Left renal cortex interstitium (tissue), 4 donors: Measurements from ENCODE around the gene LAMA1. TPM values are rescaled to one million over a fixed set of nuclear protein-coding genes. Genes with fewer than 3 reads are reported as not detected.
A peak's percentile ranks its signal among the peaks of the same experiment; 100 is the strongest.

ENCODE experiments used
- DNase-seq, 4 donors: peaks; one replicate each; pipeline ENCODE4 v3.0.0-alpha.2; 2013; ENCODE audit warnings: low read depth in 4 of 4, low spot score in 2 of 4, missing footprints in 1 of 4
- polyA plus RNA-seq, 4 donors: library from polyadenylated mRNA; unstranded; fragments of 120-200 nt; gene quantifications; one replicate each; pipeline ENCODE4 v1.2.1, GENCODE V29; 2013; ENCODE audit not compliant: insufficient read length in 4 of 4

LAMA1 gene
- polyA plus RNA-seq, 4 donors = 53.2 to 100 (median 74.0) TPM

DNA sequence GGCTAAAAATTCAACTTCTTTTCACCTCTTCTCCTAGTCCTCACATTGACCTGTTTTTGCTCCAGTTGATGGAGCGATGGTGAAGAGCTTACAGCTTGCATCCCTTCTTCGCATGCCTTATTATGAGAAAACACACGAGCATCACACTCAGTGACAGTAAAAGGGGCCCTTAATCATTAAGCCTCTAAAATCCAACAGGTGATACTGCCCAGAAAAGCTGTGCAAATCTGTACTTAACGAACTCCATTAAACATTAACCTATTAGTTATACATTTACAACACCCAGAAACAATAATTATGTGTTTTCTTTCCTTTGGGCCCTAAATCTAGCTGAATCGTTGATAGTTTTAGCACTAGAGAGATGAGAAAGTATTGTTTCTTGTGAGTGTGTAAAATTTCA is 54.8 kb downstream of the LAMA1 start:
- no peak for DNase-seq

- no peak for DNase-seq
Observed at GRCh38 chr18:7062236-7062635, 55.4 kb downstream of the LAMA1 start.

- no peak for DNase-seq
Observed at GRCh38 chr18:7059276-7059675, 58.3 kb downstream of the LAMA1 start.

- no peak for DNase-seq
Observed at GRCh38 chr18:7056026-7056425, 61.6 kb downstream of the LAMA1 start.

DNA sequence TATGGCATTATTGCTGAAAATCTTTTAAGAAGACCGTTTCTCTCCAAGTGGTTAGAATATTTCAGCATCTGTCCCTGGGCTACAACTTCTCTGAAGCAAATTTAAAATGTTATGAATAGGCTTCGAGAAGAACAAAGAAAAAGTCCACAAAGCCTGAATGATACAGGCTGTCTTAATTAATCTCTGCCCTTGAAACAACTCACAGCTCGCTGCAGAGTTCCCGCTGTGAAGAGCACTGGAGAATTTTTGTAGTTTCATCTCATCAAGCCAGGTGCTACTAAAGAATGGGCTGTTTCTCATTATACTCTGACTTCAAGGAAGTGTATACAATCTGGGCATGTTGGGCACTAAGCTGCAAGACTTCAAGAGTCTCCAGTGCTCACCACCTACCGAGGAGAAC is 67.6 kb downstream of the LAMA1 start:
- DNase-seq = no peak

GRCh38 chr18:7048081-7048480 is 69.5 kb downstream of the LAMA1 start:
- no peak for DNase-seq

DNA sequence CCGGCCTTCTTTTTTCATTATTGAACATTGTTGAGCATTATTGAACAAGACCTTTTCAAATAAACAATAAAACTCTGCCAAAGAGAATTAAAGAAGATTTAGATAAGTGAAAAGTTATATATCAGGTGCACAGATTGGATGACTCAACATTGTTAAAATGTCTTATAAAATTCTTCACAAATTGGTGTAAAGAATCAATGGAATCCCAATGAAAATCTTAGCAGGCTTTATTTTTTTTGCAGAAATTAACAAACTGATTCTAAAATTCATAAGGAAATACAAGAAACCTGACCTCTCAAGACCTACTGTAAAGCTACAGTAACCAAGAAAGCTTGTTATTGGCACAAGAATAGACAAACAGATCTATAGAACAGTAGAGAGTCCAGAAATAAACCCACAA is 70.3 kb downstream of the LAMA1 start:
- DNase-seq = no peak

- DNase-seq = peak; percentile 50 to 60 (median 57)
Observed at GRCh38 chr18:7038330-7038851, 79.2 kb downstream of the LAMA1 start.

GRCh38 chr18:7037470-7037869 is 80.1 kb downstream of the LAMA1 start:
- DNase-seq = no peak

DNA sequence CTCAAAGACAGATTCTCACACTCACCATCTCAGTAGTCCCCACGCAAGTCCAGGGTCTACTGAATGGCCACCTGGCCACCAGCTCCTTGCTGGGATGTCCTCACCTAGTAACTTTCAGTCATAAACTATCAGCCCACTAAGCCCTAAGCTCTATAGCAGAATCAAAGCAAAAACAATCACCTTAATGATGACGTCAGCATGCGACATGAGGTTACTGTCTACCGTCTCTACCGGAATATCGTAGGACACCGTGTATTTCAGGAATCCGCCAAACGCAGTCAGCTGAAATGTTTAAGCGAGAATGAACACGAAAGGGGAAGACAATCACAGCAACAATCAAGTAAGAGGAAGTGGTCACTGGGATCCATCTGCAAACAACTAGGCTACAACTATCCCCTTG is 81.8 kb downstream of the LAMA1 start:
- DNase-seq = no peak

- DNase-seq = no peak
Observed at GRCh38 chr18:7034924-7035323, 82.7 kb downstream of the LAMA1 start.

DNA sequence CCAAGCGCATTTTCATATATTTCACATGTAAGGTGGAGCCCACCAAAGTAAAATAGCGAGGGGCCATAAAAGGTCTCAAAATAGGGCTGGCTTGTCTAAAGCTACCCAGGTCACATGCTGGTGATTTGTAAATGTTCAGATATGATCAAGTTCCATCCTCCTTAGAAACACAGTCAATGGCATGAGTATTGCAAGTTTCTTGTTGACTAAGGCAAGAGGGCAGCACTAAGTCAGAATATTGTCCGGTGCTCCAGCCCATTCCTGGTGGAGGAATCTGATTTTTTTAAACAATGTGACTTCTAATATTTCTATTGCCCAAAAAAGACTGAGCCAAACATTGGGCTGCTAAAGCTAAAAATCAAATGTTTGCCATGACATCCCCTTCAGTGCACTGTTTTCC is 85.1 kb downstream of the LAMA1 start:
- no peak for DNase-seq

DNA sequence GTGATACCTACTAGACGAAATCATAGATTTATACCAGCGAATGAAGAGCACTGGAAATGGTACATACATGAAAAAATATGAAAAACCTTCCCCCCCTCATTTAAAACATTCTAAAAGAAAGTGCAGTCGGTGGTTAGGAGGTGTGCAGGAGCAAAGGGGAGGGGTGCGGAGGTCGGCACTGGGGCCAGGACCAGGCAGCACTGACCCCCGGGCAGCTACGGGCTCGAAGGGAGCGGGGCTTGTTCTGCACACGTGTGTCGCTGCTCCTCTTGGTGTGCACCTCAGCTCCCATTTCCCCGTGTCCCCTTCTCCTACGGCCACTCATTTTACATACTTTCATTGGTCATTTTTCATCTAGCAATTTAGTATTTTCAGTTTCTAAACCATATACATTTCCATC is 89.0 kb downstream of the LAMA1 start:
- no peak for DNase-seq

GRCh38 chr18:7025194-7025593 is 92.4 kb downstream of the LAMA1 start:
- DNase-seq = no peak

- no peak for DNase-seq
Observed at GRCh38 chr18:7023581-7023980, 94.0 kb downstream of the LAMA1 start.

- no peak for DNase-seq
Observed at GRCh38 chr18:7023063-7023580, 94.5 kb downstream of the LAMA1 start.

- DNase-seq = peak in 1 of 4 donors; percentile 13
Observed at GRCh38 chr18:7021994-7022840, 95.4 kb downstream of the LAMA1 start.

GRCh38 chr18:7020995-7021777 is 96.4 kb downstream of the LAMA1 start:
- DNase-seq = no peak

GRCh38 chr18:7017013-7017412 is 100.6 kb downstream of the LAMA1 start:
- no peak for DNase-seq

- DNase-seq = no peak
Observed at GRCh38 chr18:7011142-7011541, 106.5 kb downstream of the LAMA1 start.

DNA sequence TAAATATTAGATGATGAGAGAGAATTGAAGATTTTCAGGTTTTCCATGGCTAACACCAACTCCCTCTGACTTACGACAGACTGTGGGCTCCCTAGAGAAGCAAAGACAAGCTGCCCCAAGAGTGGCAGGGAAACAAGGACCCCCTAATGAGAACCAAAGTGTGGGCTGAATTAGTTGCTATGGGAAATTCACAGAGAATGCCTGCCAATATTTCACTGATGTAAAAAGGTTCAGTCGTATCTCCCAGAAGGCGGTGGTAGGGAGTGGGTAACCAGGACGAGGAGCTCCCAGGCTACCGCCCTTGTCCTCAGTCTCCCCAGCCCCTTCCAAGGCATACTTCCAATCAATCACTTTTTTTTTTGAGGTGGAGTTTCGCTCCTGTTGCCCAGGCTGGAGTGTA is 113.6 kb downstream of the LAMA1 start:
- DNase-seq = no peak
